Calu3 (cell line): Measurements from ENCODE around the gene PMIS2. TPM values are rescaled to one million over a fixed set of nuclear protein-coding genes. Genes with fewer than 3 reads are reported as not detected.

ENCODE experiments used
- BruUV-seq: library from RNA; stranded (reverse); fragments of 400-500 nt; replicated peaks from 2 replicates; lab custom pipeline; 2021; lab: Mats Ljungman, UMichigan
- CTCF ChIA-PET: fragments of 300-600 bp; sonication (Branson Sonifier 250); formaldehyde crosslinking; loops from one replicate; lab custom pipeline; 2022; ENCODE audit warnings: antibody characterized with exemption; lab: Charles Lee
- DNase-seq: peaks from one replicate; pipeline ENCODE4 v3.0.0; 2022
- H3K27ac Mint-ChIP-seq: one replicate; pipeline ENCODE4 v1.8.0; 2022; ENCODE audit warnings: mixed read lengths; ENCODE audit not compliant: unreplicated experiment
- H3K27me3 Mint-ChIP-seq: one replicate; pipeline ENCODE4 v1.8.0; 2022; ENCODE audit warnings: mixed read lengths; ENCODE audit not compliant: unreplicated experiment
- H3K36me3 Mint-ChIP-seq: one replicate; pipeline ENCODE4 v1.8.0; 2022; ENCODE audit warnings: mild to moderate bottlenecking, moderate library complexity, mixed read lengths; ENCODE audit not compliant: insufficient read depth, unreplicated experiment
- H3K4me1 Mint-ChIP-seq: one replicate; pipeline ENCODE4 v1.8.0; 2022; ENCODE audit warnings: mild to moderate bottlenecking, low read depth, mixed read lengths; ENCODE audit not compliant: unreplicated experiment
- H3K4me3 Mint-ChIP-seq: one replicate; pipeline ENCODE4 v1.8.0; 2022; ENCODE audit warnings: mild to moderate bottlenecking, low read depth, moderate library complexity, mixed read lengths; ENCODE audit not compliant: unreplicated experiment
- H3K9me3 Mint-ChIP-seq: one replicate; pipeline ENCODE4 v1.8.0; 2022; ENCODE audit warnings: low read depth, mixed read lengths; ENCODE audit not compliant: unreplicated experiment
- CTCF ChIP-seq: fragments of 200-600 bp; IDR thresholded peaks from one replicate; pipeline ENCODE4 v1.8.0; 2022; ENCODE audit warnings: antibody characterized with exemption; ENCODE audit not compliant: unreplicated experiment
- intact Hi-C: fragments of 100-400 bp; cut with micrococcal nuclease; formaldehyde crosslinking; loops from one replicate; pipeline ENCODE4 v1.10.0; 2022; ENCODE audit not compliant: unreplicated experiment
- total RNA-seq: library from RNA; stranded (reverse); gene quantifications from 2 replicates; pipeline ENCODE4 v1.2.3, GENCODE V29; 2022

Gene PMIS2
- total RNA-seq, 1 experiment from 2014 or later: not detected

DNA sequence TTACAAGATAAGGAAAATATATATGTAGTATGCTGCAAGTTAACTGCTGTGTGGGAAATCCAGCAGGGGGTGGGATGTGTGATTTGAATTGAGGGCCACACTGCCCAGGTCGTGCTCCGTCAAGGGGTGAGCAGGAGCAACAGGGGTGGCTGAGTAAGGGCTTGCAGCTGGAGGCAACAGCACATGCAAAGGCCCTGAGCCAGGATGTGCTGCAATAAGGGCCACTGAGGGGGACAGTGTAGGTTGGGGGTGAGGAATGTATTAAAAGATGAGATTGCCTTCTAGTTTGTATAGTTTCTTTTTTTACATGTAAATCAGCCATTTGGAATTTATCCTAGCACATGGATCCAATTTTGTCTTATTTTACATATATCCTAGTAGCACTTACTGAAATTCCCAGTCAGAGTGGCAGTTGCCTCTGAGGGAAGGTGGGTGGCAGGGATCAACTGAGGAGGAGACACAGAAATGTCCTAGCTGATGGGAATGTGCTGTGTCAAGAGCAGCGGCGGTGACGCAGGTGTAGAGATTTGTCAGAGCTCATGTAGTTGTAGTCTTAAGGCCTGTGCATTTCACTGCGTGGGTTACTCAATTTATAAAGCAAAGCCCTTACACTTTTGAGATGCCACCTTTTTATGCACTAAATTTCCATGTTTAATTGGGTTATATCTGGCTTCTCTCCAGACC is 37.5 kb downstream of the PMIS2 start:
- no peaks in the 10 kb centered on the region for H3K9me3 Mint-ChIP-seq
- H3K27me3 Mint-ChIP-seq: no peaks in the 10 kb centered on the region
- intact Hi-C loops: no loop called here
- CTCF ChIA-PET: interaction anchor here (0.7 kb wide), 1 partner anchor 1144 kb away, joined by 4 read pairs; no protein-coding TSS in a partner anchor
- peaks cover 5% of the 10 kb centered on the region for H3K4me1 Mint-ChIP-seq
- no peak overlapping the region for H3K27ac Mint-ChIP-seq
- H3K4me3 Mint-ChIP-seq: no peak overlapping the region
- TF ChIP-seq CTCF: no peak
- BruUV-seq: no TSS peak
- DNase-seq: no peak
- H3K36me3 Mint-ChIP-seq: peaks cover 16% of the 10 kb centered on the region

DNA sequence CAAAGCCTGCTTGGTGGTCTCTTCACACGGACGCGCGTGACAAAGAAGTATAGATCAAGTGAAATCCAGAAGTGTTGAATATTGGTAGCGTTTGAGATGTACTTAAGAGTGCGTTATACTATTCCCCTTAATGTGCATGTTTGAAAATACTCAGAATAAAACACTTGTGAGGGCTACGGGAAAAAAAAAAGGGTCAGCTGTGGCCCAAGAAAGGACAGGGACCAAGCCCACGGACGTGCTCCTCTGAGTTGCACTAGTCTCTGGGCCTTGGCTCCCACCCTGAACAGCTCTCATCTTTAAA is 42.2 kb downstream of the PMIS2 start:
- Mint-ChIP-seq H3K4me3 (peak overlapping the region; percentile 99), H3K36me3 (peaks cover 54% of the 10 kb centered on the region), H3K9me3 (no peaks in the 10 kb centered on the region), H3K27me3 (no peaks in the 10 kb centered on the region), H3K27ac (peak overlapping the region; percentile 100), H3K4me1 (peaks cover 27% of the 10 kb centered on the region)
- no peak for DNase-seq
- CTCF ChIA-PET: interaction anchor here (0.6 kb wide), 1 partner anchor 63 kb away, joined by 4 read pairs; no protein-coding TSS in a partner anchor
- BruUV-seq: TSS peak; percentile 99
- no peak for TF ChIP-seq CTCF
- intact Hi-C loops: no loop called here

- no TSS peak for BruUV-seq
- CTCF ChIA-PET: interaction anchor here (0.6 kb wide), 1 partner anchor 63 kb away, joined by 4 read pairs; no protein-coding TSS in a partner anchor
- Mint-ChIP-seq H3K36me3 (peaks cover 53% of the 10 kb centered on the region), H3K4me3 (peak within 1 kb of the TSS; percentile 99), H3K4me1 (peaks cover 27% of the 10 kb centered on the region), H3K27me3 (no peaks in the 10 kb centered on the region), H3K27ac (peak within 1 kb of the TSS; percentile 100), H3K9me3 (no peaks in the 10 kb centered on the region)
- TF ChIP-seq CTCF: no peak
- intact Hi-C loops: no loop called here
- peak; percentile 98 for DNase-seq
Observed at GRCh38 chr19:35628565-35629331, 42.8 kb downstream of the PMIS2 start, which contains the start of gene RBM42. Gene RBM42 (plus strand): TSS chr19:35629036. CDS start chr19:35629154, 118 bp downstream.

- no peaks in the 10 kb centered on the region for H3K27me3 Mint-ChIP-seq
- H3K36me3 Mint-ChIP-seq: peaks cover 57% of the 10 kb centered on the region
- no peaks in the 10 kb centered on the region for H3K9me3 Mint-ChIP-seq
- peak overlapping the region; percentile 99 for H3K4me3 Mint-ChIP-seq
- TSS peak; percentile 51 for BruUV-seq
- CTCF ChIA-PET: no interaction called here
- peak overlapping the region; percentile 100 for H3K27ac Mint-ChIP-seq
- H3K4me1 Mint-ChIP-seq: peaks cover 27% of the 10 kb centered on the region
- intact Hi-C loops: no loop called here
- no peak for DNase-seq
- TF ChIP-seq CTCF: no peak
Observed at GRCh38 chr19:35629332-35629633, 43.3 kb downstream of the PMIS2 start.
